Left colon (tissue), 2 donors: ENCODE measurements around the gene RANBP6. TPM values are rescaled to one million over a fixed set of nuclear protein-coding genes. Genes with fewer than 3 reads are reported as not detected.
A peak's percentile ranks its signal among the peaks of the same experiment; 100 is the strongest.
"Not testable (repeated sequence)": the region's sequence is repeated elsewhere in the genome, so short reads cannot be mapped to it uniquely, and the experiment has no call there.

Experiments used
- ATAC-seq: fragments of 200-7000 bp; cut with Tn5 transposase; one replicate; pipeline ENCODE4 v1.9.1; 2020; ENCODE audit warnings: mild to moderate bottlenecking, moderate library complexity
- DNase-seq, 2 donors: peaks; one replicate each; pipeline ENCODE4 v3.0.0-alpha.2; 2020
- intact Hi-C, 2 donors: fragments of 100-400 bp; cut with DNase I in 1 of 2; cut with micrococcal nuclease in 1 of 2; formaldehyde crosslinking; loops; one replicate each; pipeline versions ENCODE4 v1.11.2 to v1.14.0; 2022; cut with DNase I, micrococcal nuclease
- long read RNA-seq: library from polyadenylated mRNA; unstranded; transcript quantifications from one replicate; pipeline ENCODE4 v2.0.0, GENCODE V29; 2021
- total RNA-seq, 2 donors: library from RNA; stranded (reverse); fragmentation: NEBNext Ultra II Directional; extraction: Animal tissue kit (Norgen Biotek cat#: 25700); gene quantifications; one replicate each; pipeline ENCODE4 v1.2.1, GENCODE V29; 2021
- donor health status: DM: no; HTN: no; CAD: no.
- donor health status: DM: yes; HTN: yes; CAD: no.

RANBP6 gene
- 1 to 10 TPM; 7.1 to 9.5 TPM for total RNA-seq
- long read RNA-seq, full-length matches to known transcripts: 8 of 8 reads
- long read RNA-seq, partial matches to known transcripts: 0 of 8 reads
- long read RNA-seq, other reads (novel, unspliced or antisense): 0 of 8 reads

DNA sequence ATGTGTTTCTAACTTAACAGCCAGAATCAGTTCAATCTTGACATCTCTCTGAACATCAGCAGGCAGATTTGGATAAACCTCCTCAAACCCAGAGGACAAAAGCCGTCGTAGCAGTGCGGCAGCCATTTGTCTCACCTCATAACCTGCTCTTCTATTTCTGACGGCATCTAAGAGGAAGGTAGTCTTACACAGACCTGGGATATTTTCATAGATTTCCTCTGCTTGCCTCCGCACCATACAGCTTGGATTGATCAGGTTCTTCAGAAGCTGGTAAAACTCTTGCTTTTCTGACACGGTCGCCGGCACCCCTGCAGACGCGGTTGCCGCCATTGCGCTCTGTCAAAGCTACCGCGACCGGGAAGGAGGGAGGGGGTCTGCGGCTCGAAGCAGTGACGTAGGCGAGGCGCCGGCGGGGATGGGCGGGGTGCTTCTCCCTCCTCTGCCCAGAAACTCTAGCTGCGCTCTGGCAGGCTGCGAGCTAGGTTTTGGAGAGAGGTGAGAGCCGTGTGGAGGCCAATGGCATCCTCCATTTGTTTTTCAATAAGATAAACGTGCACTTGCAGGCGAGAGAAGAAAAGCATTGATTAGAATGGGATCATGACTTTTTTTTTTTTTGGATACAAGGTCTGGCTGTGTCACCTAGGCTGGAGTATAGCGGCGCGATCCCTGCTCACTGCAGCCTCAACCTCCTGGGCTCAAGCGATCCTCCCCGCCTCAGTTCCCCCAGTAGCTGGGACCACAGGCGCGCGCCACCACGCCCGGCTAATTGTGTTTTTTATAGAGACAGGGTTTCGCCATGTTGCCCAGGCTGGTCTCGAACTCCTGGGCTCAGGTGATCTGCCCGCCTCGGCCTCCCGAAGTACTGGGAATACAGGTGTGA, at the start of gene RANBP6:
TSS of gene RANBP6 (minus strand) at position 347 of the 880 bp plus-strand sequence. CDS start at position 330, 17 bp downstream.
- DNase-seq (peak; percentile 91 to 95), ATAC-seq (peak; percentile 100)
- intact Hi-C loops: no loop called here

- ATAC-seq, intact Hi-C loops, DNase-seq: not testable (repeated sequence)
Observed at GRCh38 chr9:6063146-6063545, 47.7 kb upstream of the RANBP6 start.

GRCh38 chr9:6055666-6056065, 40.2 kb upstream of the RANBP6 start:
- DNase-seq (no peak), ATAC-seq (no peak)
- intact Hi-C loops: loop anchor here in 1 of 2 donors (2.0 to 5.0 kb wide), 2 partner anchors 165 to 252 kb away; partner anchors contain the start of gene MLANA

GRCh38 chr9:6055216-6055615, 39.8 kb upstream of the RANBP6 start:
- ATAC-seq: peak; percentile 92
- no peak for DNase-seq
- intact Hi-C loops: loop anchor here in 1 of 2 donors (2.0 to 5.0 kb wide), 2 partner anchors 164 to 252 kb away; partner anchors contain the start of gene MLANA

DNA sequence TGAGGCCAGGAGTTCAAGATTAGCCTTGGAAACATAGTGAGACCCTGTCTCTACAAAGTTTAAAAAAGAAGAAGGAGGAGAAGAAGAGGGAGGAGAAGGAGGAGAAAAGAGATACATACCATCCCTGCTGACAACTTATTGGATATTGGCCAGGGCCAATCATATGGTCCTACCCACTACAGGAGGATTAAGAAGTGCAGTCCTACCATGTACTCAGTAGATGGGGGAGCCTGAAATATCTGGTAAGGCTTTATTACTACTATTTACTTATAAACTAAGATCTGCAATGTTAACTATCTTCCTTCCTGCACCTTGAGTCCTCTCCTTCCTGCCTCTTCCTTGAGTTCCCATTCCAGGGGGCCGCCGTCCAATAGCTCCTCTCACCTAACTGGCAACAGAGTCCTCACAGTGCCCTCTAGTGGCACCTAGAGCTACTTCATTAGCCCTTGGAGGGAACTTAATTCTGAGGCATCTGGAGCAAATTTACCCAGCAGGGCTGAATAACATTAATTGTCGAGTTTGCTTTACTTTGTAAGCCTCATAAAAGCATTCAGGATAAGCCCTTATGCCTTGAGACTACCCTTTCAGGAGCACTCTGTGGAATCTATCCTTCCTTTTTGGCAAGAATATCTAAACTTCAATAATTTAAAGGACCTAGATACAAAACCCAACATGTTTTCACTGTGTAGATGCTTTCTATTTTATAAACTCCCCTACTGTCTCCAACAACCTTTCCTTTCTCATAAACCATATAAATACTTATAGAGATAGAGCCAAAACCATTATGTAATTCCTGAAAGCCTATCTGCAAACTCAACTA, 39.1 kb upstream of the RANBP6 start:
- intact Hi-C loops: loop anchor here in 1 of 2 donors (2.0 to 5.0 kb wide), 2 partner anchors 164 to 253 kb away; partner anchors contain the start of gene MLANA
- DNase-seq (peak; percentile 51 to 67), ATAC-seq (peak; percentile 82)

DNA sequence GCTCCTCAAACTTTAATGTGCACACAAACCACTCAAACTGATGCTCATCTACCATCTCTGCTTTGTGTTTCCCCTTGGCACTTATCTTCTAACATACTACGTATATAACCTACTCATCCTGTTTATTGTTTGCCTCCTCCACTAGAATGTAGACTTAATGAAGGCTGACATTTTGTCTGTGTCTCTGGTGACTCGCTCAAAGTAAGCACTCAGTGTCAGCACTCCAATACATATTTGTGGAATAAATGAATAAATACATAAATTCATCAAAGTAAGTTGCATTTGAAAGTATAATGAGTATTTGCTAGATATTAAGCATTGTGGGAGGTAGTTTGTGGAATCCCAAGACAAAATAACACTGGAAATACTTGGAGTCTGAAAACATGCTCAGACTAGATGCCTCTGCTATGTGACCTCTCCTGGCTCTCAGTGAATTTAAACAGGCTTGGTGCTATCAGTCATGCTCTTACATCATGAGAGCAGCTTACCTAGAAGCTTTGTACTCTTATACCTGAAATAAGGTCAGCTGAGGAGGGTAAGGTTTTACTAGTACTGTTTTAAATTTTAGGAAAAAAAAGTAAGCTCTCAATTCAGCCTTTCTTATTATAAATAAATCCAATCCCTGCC, 37.0 kb upstream of the RANBP6 start:
- no peak for ATAC-seq
- DNase-seq: no peak
- intact Hi-C loops: no loop called here

- intact Hi-C loops: no loop called here
- DNase-seq (no peak), ATAC-seq (no peak)
Observed at GRCh38 chr9:6051511-6051950, 36.1 kb upstream of the RANBP6 start.

DNA sequence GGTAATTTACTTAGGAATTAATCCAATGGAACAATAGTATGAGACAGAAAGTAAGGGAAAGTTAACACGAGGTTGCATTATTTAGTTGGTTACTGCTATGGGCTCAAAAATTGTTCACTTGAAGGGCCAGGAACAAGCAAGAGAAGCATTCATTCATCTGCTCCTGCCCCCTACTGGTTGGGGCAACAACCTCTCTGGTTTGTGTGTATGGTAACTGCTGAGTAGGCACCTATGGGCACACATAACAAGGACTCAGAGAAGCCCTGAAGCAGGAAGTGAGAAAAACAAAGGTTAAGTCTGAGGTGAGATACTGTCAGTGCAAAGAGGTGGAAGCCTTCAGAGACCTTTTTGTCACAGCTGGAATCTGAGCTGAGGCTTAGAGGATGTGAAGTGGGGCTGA, 34.4 kb upstream of the RANBP6 start:
- ATAC-seq (peak; percentile 57), DNase-seq (peak in 1 of 2 donors; percentile 20)
- intact Hi-C loops: no loop called here

DNA sequence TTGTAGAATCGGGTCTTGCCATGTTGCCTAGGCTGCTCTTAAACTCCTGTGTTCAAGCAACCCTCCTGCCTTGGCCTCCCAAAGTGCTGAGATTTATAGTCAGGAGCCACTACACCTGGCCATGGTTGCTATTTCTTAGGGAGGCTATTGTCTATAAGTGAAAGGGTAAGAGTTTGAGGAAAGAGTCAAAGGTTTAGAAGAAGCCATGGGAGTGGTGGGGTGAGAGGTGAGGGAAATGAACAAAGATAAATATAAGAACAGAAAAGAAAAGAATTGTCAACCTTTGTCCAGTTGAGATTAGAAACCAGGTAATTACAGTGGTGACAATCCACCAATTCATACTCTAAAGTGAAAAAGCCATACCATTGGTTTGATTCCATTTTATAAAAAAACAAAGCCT, 32.6 kb upstream of the RANBP6 start:
- DNase-seq (no peak), ATAC-seq (peak; percentile 85)
- intact Hi-C loops: no loop called here

DNA sequence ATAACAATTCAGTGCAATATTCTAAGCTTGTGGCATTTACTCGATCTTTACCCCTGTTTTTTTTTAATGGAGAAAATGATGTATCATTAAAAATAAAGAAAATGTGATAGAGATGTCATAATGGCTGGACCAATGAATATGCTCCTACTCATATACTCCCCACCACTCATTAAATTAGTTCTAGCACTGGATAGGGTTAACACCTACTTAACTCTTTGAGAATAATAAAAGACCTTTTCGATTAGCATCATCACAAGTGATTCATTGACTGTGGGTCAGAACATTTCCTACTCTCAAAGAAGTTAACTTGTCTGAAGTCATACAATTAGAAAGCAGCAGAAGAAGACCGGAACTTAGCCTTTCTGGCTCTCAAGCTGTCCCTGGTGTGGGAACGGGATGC, 31.6 kb upstream of the RANBP6 start:
- intact Hi-C loops: no loop called here
- DNase-seq (no peak), ATAC-seq (no peak)

GRCh38 chr9:6045364-6045763, 29.9 kb upstream of the RANBP6 start:
- intact Hi-C loops: no loop called here
- DNase-seq (no peak), ATAC-seq (no peak)

DNA sequence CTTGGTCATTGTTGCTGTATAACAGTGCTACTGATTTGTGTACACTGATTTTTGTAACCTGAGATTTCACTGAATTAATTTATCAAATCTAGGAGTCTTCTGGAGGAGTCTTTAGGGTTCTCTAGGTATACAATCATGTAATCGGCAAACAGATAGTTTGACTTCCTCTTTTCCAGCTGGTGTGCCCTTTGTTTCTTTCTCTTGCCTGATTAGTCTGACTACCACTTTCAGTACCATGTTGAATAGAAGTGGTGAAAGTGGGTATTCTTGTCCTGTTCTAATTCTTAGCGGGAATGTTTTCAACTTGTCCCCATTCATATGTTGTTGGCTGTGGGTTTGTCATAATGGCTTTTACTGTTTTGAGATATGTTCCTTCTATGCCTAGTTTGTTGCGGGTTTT, 24.7 kb upstream of the RANBP6 start:
- ATAC-seq (no peak), DNase-seq (no peak)
- intact Hi-C loops: no loop called here

GRCh38 chr9:6036391-6036790, 21.0 kb upstream of the RANBP6 start:
- ATAC-seq (no peak), DNase-seq (no peak)
- intact Hi-C loops: no loop called here

DNA sequence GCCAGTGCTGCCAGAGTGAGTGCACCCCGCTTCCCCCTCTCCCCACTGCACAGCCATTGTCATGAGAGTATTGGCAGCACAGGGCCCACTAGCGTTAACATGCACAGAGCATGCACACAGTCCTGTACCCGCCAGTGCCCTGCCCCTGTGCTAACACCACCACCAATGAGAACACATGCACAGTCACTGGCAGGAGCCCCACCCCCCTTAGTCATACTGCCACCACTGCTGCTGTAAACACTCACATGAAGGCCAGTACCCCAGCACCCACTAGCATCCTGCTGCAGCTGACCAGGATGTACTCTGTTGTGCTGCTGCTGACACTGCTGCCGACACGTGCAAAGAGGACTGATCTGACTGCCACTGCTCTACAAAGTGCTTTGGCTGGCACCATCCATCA, 19.5 kb upstream of the RANBP6 start:
- DNase-seq (no peak), ATAC-seq (peak; percentile 27)
- intact Hi-C loops: no loop called here

- ATAC-seq (no peak), DNase-seq (no peak)
- intact Hi-C loops: no loop called here
Observed at GRCh38 chr9:6029604-6030274, 14.3 kb upstream of the RANBP6 start.

- intact Hi-C loops: no loop called here
- ATAC-seq (peak; percentile 75), DNase-seq (no peak)
Observed at GRCh38 chr9:6024035-6024554, 8.7 kb upstream of the RANBP6 start.

- ATAC-seq, intact Hi-C loops, DNase-seq: not testable (repeated sequence)
Observed at GRCh38 chr9:6016975-6017374, 1.6 kb upstream of the RANBP6 start.

- intact Hi-C loops: no loop called here
- no peak for DNase-seq
- peak; percentile 50 for ATAC-seq
Observed at GRCh38 chr9:6014670-6015270, 654 bp downstream of the RANBP6 start.
